Breast epithelium (tissue), 3 donors: ENCODE measurements around the gene CPSF4L.
A peak's percentile ranks its signal among the peaks of the same experiment; 100 is the strongest.

Experiments used
- CTCF ChIP-seq, 3 donors: fragments of 450-650 bp; IDR thresholded peaks; one replicate each; pipeline ENCODE4 v1.5.1; 2016 to 2017; ENCODE audit warnings: antibody characterized with exemption in 3 of 3, mild to moderate bottlenecking in 3 of 3, moderate library complexity in 3 of 3
- POLR2A ChIP-seq: fragments of 450-650 bp; IDR thresholded peaks from one replicate; pipeline ENCODE4 v1.6.1; 2016; ENCODE audit warnings: antibody characterized with exemption, mild to moderate bottlenecking, moderate library complexity
- POLR2AphosphoS5 ChIP-seq, 3 donors: sonication (generic); formaldehyde crosslinking; IDR thresholded peaks; one replicate each; pipeline ENCODE4 v1.6.1; 2017; ENCODE audit warnings: antibody characterized with exemption in 3 of 3

GRCh38 chr17:73304971-73305812 is 43.5 kb upstream of the CPSF4L start:
- TF ChIP-seq CTCF (IDR thresholded peaks at IDR 0.05) = peak in 1 of 3 donors; percentile 24
- no peak for TF ChIP-seq POLR2A
- TF ChIP-seq POLR2AphosphoS5 (IDR thresholded peaks at IDR 0.05) = peak; percentile 34 to 91 (median 64)
